Body of pancreas (tissue), 4 donors: Measurements from ENCODE around the gene NHLH1. TPM values are rescaled to one million over a fixed set of nuclear protein-coding genes. Genes with fewer than 3 reads are reported as not detected.

Source experiments
- ATAC-seq: fragments of 150-250 bp; one replicate; pipeline ENCODE4 v1.9.1; 2016
- DNase-seq, 4 donors: peaks; one replicate each; pipeline ENCODE4 v3.0.0-alpha.2; 2019
- H3K27ac ChIP-seq, 4 donors: fragments of 200-600 bp; sonication (generic); 1 replicate in 3 of 4; 2 replicates in 1 of 4; pipeline versions ENCODE4 v1.5.1 to v1.6.1; 2016 to 2019; ENCODE audit warnings: mild to moderate bottlenecking in 1 of 4, mixed read lengths in 1 of 4, moderate library complexity in 1 of 4
- H3K27me3 ChIP-seq, 2 donors: fragments of 200-600 bp; sonication (generic); one replicate each; pipeline ENCODE4 v1.6.0; 2016; ENCODE audit warnings: mild to moderate bottlenecking in 1 of 2
- H3K36me3 ChIP-seq, 2 donors: fragments of 200-600 bp; sonication (generic); replicated peaks in 1 of 2; 2 replicates each; pipeline ENCODE4 v1.5.1; 2016; ENCODE audit warnings: low read depth in 2 of 2; ENCODE audit not compliant: insufficient read depth in 1 of 2
- H3K4me1 ChIP-seq: fragments of 200-600 bp; sonication (generic); one replicate; pipeline ENCODE4 v1.6.0; 2016
- H3K4me3 ChIP-seq, 2 donors: fragments of 200-600 bp; sonication (generic); 1 replicate in 1 of 2; 2 replicates in 1 of 2; pipeline ENCODE4 v1.5.1; 2016 to 2019
- H3K9me3 ChIP-seq, 3 donors: fragments of 200-600 bp; sonication (generic); 1 replicate in 2 of 3; 2 replicates in 1 of 3; pipeline ENCODE4 v1.5.1; 2016
- POLR2A ChIP-seq, 3 donors: fragments of 450-650 bp; IDR thresholded peaks; one replicate each; pipeline ENCODE4 v1.6.1; 2016; ENCODE audit warnings: antibody characterized with exemption in 3 of 3, mild to moderate bottlenecking in 2 of 3
- WGBS, 2 donors: methylation state at CpG; one replicate each; pipeline ENCODE4 v1.1.5; 2017; 5-methylcytosine and 5-hydroxymethylcytosine counted together
- intact Hi-C: fragments of 100-400 bp; cut with DNase I; formaldehyde crosslinking; loops from one replicate; pipeline ENCODE4 v1.15.1; 2023
- total RNA-seq, 2 donors: library from RNA; depleted of rRNA; stranded (reverse); fragments of >200 nt; gene quantifications; one replicate each; pipeline ENCODE4 v1.1.0, GENCODE V29; 2016
- TF ChIP-seq, protein P1 (sequence below), 7 experiments: fragments of 450-650 bp in 4 of 7; fragments of 200-600 bp in 3 of 7; sonication (generic) in 3 of 7; IDR thresholded peaks; one replicate each; pipeline ENCODE4 v1.5.1; 2016 to 2019; ENCODE audit warnings: antibody characterized with exemption in 7 of 7

NHLH1 gene
- total RNA-seq, 2 donors from 2014 or later: not detected

DNA sequence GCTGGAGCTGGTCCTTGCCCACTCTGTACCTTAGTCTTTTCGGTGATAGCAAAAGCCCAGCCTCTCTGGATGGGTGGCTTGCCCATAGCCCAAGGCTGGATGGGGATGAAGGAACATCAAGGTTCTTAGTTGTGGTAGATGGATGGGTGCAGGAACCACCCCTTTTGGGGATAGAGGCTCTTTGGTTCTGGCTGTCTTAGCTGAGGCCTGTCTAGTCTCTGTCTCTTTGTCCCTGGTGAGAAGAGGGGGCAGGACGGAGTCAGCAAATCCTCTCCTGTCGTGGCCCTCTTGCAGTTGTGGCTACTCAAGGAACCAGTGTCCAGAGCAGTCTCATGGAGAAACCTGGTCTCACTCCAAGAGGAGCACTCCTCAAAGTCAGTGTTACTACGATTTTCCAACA is 42.0 kb downstream of the NHLH1 start:
- no peaks in the 10 kb centered on the region for H3K36me3 ChIP-seq
- no peak overlapping the region for H3K27ac ChIP-seq
- ATAC-seq: no peak
- DNase-seq: no peak
- intact Hi-C loops: no loop called here
- 78 to 83% methylated on average over 4 of the region's 4 CpGs for WGBS, 2 donors
- no peak overlapping the region for H3K4me3 ChIP-seq
- no peaks in the 10 kb centered on the region for H3K4me1 ChIP-seq
- H3K27me3 ChIP-seq: no peaks in the 10 kb centered on the region
- no peak for TF ChIP-seq POLR2A (IDR thresholded peaks at IDR 0.05)
- TF ChIP-seq, protein P1, sequence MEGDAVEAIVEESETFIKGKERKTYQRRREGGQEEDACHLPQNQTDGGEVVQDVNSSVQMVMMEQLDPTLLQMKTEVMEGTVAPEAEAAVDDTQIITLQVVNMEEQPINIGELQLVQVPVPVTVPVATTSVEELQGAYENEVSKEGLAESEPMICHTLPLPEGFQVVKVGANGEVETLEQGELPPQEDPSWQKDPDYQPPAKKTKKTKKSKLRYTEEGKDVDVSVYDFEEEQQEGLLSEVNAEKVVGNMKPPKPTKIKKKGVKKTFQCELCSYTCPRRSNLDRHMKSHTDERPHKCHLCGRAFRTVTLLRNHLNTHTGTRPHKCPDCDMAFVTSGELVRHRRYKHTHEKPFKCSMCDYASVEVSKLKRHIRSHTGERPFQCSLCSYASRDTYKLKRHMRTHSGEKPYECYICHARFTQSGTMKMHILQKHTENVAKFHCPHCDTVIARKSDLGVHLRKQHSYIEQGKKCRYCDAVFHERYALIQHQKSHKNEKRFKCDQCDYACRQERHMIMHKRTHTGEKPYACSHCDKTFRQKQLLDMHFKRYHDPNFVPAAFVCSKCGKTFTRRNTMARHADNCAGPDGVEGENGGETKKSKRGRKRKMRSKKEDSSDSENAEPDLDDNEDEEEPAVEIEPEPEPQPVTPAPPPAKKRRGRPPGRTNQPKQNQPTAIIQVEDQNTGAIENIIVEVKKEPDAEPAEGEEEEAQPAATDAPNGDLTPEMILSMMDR (IDR thresholded peaks at IDR 0.05): no peak
- H3K9me3 ChIP-seq: no peaks in the 10 kb centered on the region

DNA sequence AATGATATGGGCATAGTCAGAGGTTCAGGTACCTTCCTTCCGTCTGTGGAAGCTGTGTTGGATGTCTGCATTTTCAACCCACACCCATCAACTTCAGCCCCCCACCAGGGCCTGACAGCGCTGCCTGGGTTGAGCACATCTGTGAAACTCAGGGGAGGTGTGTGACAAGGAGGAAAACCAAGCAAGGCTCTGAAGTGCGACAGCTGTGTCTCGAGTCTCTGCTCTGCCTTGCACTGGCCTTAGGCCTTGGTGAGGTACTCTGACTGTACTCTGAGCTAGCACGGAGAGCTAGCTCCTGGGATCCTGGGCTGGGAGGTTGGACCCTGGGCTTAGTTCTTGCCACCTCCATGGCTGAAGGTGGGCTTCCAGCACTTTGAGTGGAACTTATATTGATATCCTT is 42.6 kb downstream of the NHLH1 start:
- Histone ChIP-seq H3K4me3 (no peak overlapping the region), H3K9me3 (no peaks in the 10 kb centered on the region), H3K36me3 (no peaks in the 10 kb centered on the region), H3K27me3 (no peaks in the 10 kb centered on the region), H3K27ac (no peak overlapping the region), H3K4me1 (no peaks in the 10 kb centered on the region)
- no peak for DNase-seq
- 78 to 83% methylated on average over 5 of the region's 5 CpGs for WGBS, 2 donors
- intact Hi-C loops: no loop called here
- TF ChIP-seq, protein P1 (IDR thresholded peaks at IDR 0.05): no peak
- no peak for TF ChIP-seq POLR2A (IDR thresholded peaks at IDR 0.05)
- no peak for ATAC-seq

DNA sequence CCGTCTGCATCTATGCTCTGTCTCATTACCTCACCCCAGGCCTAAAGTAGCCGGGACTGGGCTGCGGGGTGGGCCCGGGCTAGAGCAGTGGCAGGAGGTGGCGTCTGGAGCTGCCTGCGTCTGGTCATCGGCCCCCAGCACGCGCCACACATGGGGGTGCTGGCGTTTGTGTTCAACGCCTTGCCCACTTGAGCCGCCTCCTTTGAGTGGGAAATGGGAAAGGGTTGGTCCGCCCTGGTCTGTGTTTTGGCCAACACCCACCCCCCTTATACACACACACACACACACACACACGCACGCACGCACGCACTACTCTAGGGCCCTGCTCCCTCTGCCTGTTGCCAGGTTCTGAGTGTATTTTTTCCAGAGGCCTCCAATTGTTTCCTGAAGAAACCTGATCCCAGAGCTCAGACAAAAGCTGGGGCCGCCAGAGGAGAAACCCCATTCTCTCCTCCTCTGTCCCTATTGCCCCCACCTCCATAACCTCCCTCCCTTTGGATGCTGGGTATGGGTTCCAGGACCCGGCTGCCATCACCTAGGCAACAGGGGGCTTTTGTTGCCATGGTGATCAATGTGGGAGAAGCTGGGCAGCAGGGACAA is 43.6 kb downstream of the NHLH1 start:
- no peak for ATAC-seq
- Histone ChIP-seq H3K4me1 (no peaks in the 10 kb centered on the region), H3K36me3 (no peaks in the 10 kb centered on the region), H3K27ac (no peak overlapping the region), H3K4me3 (no peak overlapping the region), H3K27me3 (no peaks in the 10 kb centered on the region), H3K9me3 (no peaks in the 10 kb centered on the region)
- no peak for DNase-seq
- intact Hi-C loops: no loop called here
- WGBS, 2 donors: 82 to 83% methylated on average over 17 to 19 of the region's 19 CpGs
- TF ChIP-seq POLR2A (IDR thresholded peaks at IDR 0.05): no peak
- TF ChIP-seq, protein P1 (IDR thresholded peaks at IDR 0.05): no peak

DNA sequence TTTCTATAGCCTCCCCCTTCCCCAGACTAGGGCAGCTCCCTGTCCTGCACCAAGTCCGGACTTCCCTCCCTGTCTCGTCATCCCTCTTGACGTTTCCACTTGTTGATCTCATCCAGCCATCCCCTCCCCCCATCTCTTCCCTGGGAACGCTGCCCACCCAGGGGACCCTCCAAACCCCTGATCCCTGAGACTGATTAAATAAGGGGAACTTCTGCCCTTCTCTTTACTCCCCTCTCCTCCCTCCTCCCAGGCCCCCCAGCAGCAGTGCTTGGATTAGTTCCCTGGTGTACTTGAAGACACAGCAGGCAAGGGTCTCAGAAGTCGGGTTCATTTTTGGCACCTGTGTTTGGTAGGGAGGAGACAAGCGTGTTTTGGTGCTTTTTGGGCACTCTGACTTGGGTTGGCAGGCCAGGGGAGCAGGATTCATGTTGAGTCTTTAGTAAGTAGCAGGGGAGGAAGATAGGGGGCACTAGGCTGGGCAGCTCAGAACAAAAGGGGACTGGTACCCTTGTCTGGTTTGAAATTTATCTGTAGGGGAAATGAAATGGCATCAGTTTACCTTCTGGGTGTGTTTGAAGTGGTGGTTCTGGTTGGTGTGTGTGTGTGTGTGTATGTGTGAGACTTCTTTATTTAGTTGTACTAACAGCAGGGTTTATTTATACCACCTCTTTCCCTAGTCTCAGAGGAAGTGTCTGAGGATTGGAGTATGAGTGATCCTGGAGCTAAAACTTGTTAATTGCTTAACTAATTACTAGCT is 44.6 kb downstream of the NHLH1 start:
- ATAC-seq (no peak), DNase-seq (no peak)
- H3K27ac ChIP-seq: no peak overlapping the region
- H3K9me3 ChIP-seq: no peaks in the 10 kb centered on the region
- H3K36me3 ChIP-seq: no peaks in the 10 kb centered on the region
- WGBS, 2 donors: 72 to 82% methylated on average over 6 of the region's 6 CpGs
- no peak overlapping the region for H3K4me3 ChIP-seq
- TF ChIP-seq, protein P1 (IDR thresholded peaks at IDR 0.05): no peak
- TF ChIP-seq POLR2A (IDR thresholded peaks at IDR 0.05): no peak
- H3K4me1 ChIP-seq: no peaks in the 10 kb centered on the region
- no peaks in the 10 kb centered on the region for H3K27me3 ChIP-seq
- intact Hi-C loops: no loop called here

DNA sequence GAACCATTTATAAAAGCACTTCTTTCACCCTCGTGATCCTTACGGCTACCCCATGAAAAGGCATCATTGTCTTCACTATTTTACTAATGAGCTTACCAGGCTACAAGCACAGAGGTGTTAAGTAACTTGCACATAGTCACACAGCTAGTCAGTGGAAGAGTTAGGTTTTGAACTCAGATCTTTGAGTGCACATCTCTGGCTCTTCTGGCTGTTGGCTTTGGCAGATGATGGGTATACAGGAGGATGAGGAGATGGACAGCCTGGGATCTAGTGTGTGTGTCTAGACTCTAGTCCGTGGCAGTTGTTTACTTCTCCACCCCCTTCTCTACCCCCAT is 45.1 kb downstream of the NHLH1 start:
- Histone ChIP-seq H3K4me3 (no peak overlapping the region), H3K27me3 (no peaks in the 10 kb centered on the region), H3K36me3 (no peaks in the 10 kb centered on the region), H3K9me3 (no peaks in the 10 kb centered on the region), H3K27ac (no peak overlapping the region), H3K4me1 (no peaks in the 10 kb centered on the region)
- DNase-seq (no peak), ATAC-seq (no peak)
- 74 to 75% methylated on average over 3 of the region's 3 CpGs for WGBS, 2 donors
- TF ChIP-seq POLR2A (IDR thresholded peaks at IDR 0.05): no peak
- TF ChIP-seq, protein P1 (IDR thresholded peaks at IDR 0.05): no peak
- intact Hi-C loops: no loop called here
